ENCODE data around the gene MT2A.

Gene MT2A

GRCh38 chr16:56633535-56633934 lies 25.2 kb downstream of the MT2A start:
- no peak for DNase-seq (ENCODE audit: extremely low spot score)
- TF ChIP-seq CTCF (IDR thresholded peaks at IDR 0.05; ENCODE audit: control extremely low read depth, extremely low read depth, low read depth, missing control alignments), result no peak
- CTCF ChIA-PET, result no interaction called here
- POLR2A ChIA-PET, result no interaction called here

- no peak for DNase-seq (ENCODE audit: extremely low spot score)
- CTCF ChIA-PET, result no interaction called here
- TF ChIP-seq CTCF (IDR thresholded peaks at IDR 0.05; ENCODE audit: control extremely low read depth, extremely low read depth, low read depth, missing control alignments), result no peak
- POLR2A ChIA-PET, result no interaction called here
Observed at GRCh38 chr16:56634715-56635440, 26.5 kb downstream of the MT2A start.

DNA sequence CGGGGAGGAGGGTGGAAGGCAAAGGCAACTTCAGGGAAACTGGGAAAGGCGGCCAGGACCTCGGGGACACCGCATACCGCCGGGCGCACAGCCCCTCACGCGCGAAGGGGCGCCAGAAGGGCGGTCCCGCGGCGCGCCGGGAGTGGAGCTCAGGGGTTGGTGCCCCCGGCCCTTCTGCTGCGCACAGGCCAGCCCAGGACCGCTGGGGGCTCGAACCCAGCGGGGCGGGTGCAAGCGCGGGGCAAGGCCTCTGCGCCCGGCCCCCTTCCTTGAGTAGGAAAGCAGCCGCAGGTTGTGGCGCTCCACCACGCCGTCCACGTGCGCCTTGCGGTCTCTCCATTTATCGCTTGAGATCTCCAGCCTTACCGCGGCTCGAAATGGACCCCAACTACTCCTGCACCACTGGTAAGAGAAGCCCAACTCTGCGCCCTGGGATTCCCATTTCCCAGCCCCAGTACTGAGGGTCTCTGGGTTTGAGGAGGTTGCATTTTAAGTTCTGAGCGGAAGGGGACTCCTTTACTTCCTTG lies 27.1 kb downstream of the MT2A start:
- CTCF ChIA-PET, result no interaction called here

GRCh38 chr16:56636616-56637413 lies 28.4 kb downstream of the MT2A start:
- DNase-seq (ENCODE audit: extremely low spot score), result no peak
- ChIA-PET CTCF (no interaction called here), POLR2A (no interaction called here)
- TF ChIP-seq CTCF (IDR thresholded peaks at IDR 0.05; ENCODE audit: control extremely low read depth, extremely low read depth, low read depth, missing control alignments), result no peak

More for the DNA sequence above, 27.1 kb downstream of the MT2A start:
- POLR2A ChIA-PET, result no interaction called here
- DNase-seq (ENCODE audit: extremely low spot score), result no peak
- TF ChIP-seq CTCF (IDR thresholded peaks at IDR 0.05; ENCODE audit: control extremely low read depth, extremely low read depth, low read depth, missing control alignments), result no peak

- ChIA-PET CTCF (no interaction called here), POLR2A (no interaction called here)
- no peak for TF ChIP-seq CTCF (IDR thresholded peaks at IDR 0.05; ENCODE audit: control extremely low read depth, extremely low read depth, low read depth, missing control alignments)
- DNase-seq (ENCODE audit: extremely low spot score), result no peak
Observed at GRCh38 chr16:56637814-56638750, 29.7 kb downstream of the MT2A start, which contains the start of gene MT1A. Gene MT1A (plus strand): TSS chr16:56638666. CDS start chr16:56638739, 73 bp downstream.

DNA sequence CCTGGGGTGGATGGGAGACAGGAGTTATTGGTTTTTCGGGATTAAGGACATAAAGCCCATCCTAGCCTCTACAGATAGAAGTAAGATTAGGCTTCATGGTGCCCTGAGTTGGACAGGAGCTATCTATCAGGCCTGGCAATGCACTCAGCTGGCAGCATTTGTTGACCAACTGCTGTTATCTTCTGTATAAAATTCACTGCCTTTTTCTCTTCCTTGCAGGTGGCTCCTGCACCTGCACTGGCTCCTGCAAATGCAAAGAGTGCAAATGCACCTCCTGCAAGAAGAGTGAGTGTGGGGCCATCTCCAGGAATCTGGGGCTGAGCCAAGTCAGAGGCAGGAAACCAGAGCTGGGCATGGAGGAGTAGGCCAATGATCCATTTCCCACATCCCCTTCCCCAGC lies 30.7 kb downstream of the MT2A start:
- POLR2A ChIA-PET, result interaction anchor here (0.6 kb wide), 1 partner anchor 63 kb away, joined by 3 read pairs; no protein-coding TSS in a partner anchor
- no peak for DNase-seq (ENCODE audit: extremely low spot score)
- CTCF ChIA-PET, result interaction anchor here (1.5 kb wide), 1 partner anchor 63 kb away, joined by 3 read pairs; no protein-coding TSS in a partner anchor
- TF ChIP-seq CTCF (IDR thresholded peaks at IDR 0.05; ENCODE audit: control extremely low read depth, extremely low read depth, low read depth, missing control alignments), result no peak
